H7 (cell line): ENCODE data around the gene GALNT11. TPM values are rescaled to one million over a fixed set of nuclear protein-coding genes. Genes with fewer than 3 reads are reported as not detected.

Experiments
- DNase-seq: peaks from one replicate; pipeline ENCODE4 v3.0.0; 2012
- H3K27me3 ChIP-seq: 2 replicates; pipeline ENCODE4 v1.6.0; 2011; ENCODE audit warnings: mild to moderate bottlenecking, low read length; ENCODE audit not compliant: control insufficient read depth, insufficient read depth
- H3K36me3 ChIP-seq: replicated peaks from 2 replicates; pipeline ENCODE4 v1.5.1; 2011; ENCODE audit warnings: low read length; ENCODE audit not compliant: control insufficient read depth, insufficient read depth
- H3K4me3 ChIP-seq: 2 replicates; pipeline ENCODE4 v1.5.1; 2011; ENCODE audit warnings: low read depth, mild to moderate bottlenecking, control low read depth, low read length, moderate library complexity; ENCODE audit not compliant: insufficient read depth
- total RNA-seq: library from RNA; depleted of rRNA; stranded (reverse); fragments of >200 nt; shearing (Covaris generic); gene quantifications from 2 replicates; pipeline ENCODE4 v1.2.3, GENCODE V29; 2014

The GALNT11 gene
- total RNA-seq, 1 experiment from 2014 or later, result 29.6 TPM

- peak; percentile 29 for DNase-seq
- H3K36me3 ChIP-seq, result peaks cover 4% of the 10 kb centered on the region; the same call in 1 of the 2 replicates
- H3K27me3 ChIP-seq, result no peaks in the 10 kb centered on the region
- H3K4me3 ChIP-seq, result no peak overlapping the region
Measured at GRCh38 chr7:152130658-152131590, 105.5 kb downstream of the GALNT11 start.

GRCh38 chr7:152131981-152132494 lies 106.6 kb downstream of the GALNT11 start:
- no peaks in the 10 kb centered on the region for H3K27me3 ChIP-seq
- DNase-seq, result no peak
- H3K4me3 ChIP-seq, result no peak overlapping the region
- H3K36me3 ChIP-seq, result peaks cover 3% of the 10 kb centered on the region

GRCh38 chr7:152132812-152133211 lies 107.3 kb downstream of the GALNT11 start:
- H3K4me3 ChIP-seq, result no peak overlapping the region
- H3K36me3 ChIP-seq, result peaks cover 2% of the 10 kb centered on the region
- DNase-seq, result no peak

GRCh38 chr7:152133804-152134203 lies 108.3 kb downstream of the GALNT11 start:
- DNase-seq, result peak; percentile 19
- Histone ChIP-seq H3K36me3 (peaks cover 7% of the 10 kb centered on the region), H3K4me3 (no peak overlapping the region), H3K27me3 (no peaks in the 10 kb centered on the region)

More at GRCh38 chr7:152132812-152133211, 107.3 kb downstream of the GALNT11 start:
- no peaks in the 10 kb centered on the region for H3K27me3 ChIP-seq

- H3K27me3 ChIP-seq, result no peaks in the 10 kb centered on the region
- no peak overlapping the region for H3K4me3 ChIP-seq
- DNase-seq, result no peak
- H3K36me3 ChIP-seq, result peaks cover 13% of the 10 kb centered on the region
Measured at GRCh38 chr7:152136686-152137085, 111.2 kb downstream of the GALNT11 start.

GRCh38 chr7:152137476-152138025 lies 112.1 kb downstream of the GALNT11 start:
- Histone ChIP-seq H3K36me3 (peaks cover 13% of the 10 kb centered on the region), H3K4me3 (no peak overlapping the region), H3K27me3 (no peaks in the 10 kb centered on the region)
- DNase-seq, result no peak

- no peak overlapping the region for H3K4me3 ChIP-seq
- no peaks in the 10 kb centered on the region for H3K27me3 ChIP-seq
- no peak for DNase-seq
- H3K36me3 ChIP-seq, result peaks cover 18% of the 10 kb centered on the region
Measured at GRCh38 chr7:152140067-152140466, 114.6 kb downstream of the GALNT11 start.

GRCh38 chr7:152140560-152140959 lies 115.1 kb downstream of the GALNT11 start:
- no peak for DNase-seq
- H3K27me3 ChIP-seq, result no peaks in the 10 kb centered on the region
- peaks cover 21% of the 10 kb centered on the region for H3K36me3 ChIP-seq
- H3K4me3 ChIP-seq, result no peak overlapping the region

- Histone ChIP-seq H3K36me3 (peaks cover 22% of the 10 kb centered on the region), H3K27me3 (no peaks in the 10 kb centered on the region)
- DNase-seq, result no peak
Measured at GRCh38 chr7:152142976-152143595, 117.6 kb downstream of the GALNT11 start.

GRCh38 chr7:152144557-152145245 lies 119.2 kb downstream of the GALNT11 start:
- Histone ChIP-seq H3K27me3 (no peaks in the 10 kb centered on the region), H3K4me3 (no peak overlapping the region), H3K36me3 (peaks cover 19% of the 10 kb centered on the region)
- DNase-seq, result no peak

More at GRCh38 chr7:152142976-152143595, 117.6 kb downstream of the GALNT11 start:
- no peak overlapping the region for H3K4me3 ChIP-seq

- Histone ChIP-seq H3K4me3 (no peak overlapping the region), H3K36me3 (peaks cover 19% of the 10 kb centered on the region), H3K27me3 (no peaks in the 10 kb centered on the region)
- DNase-seq, result peak; percentile 52
Measured at GRCh38 chr7:152145853-152146466, 120.5 kb downstream of the GALNT11 start.

- DNase-seq, result no peak
- Histone ChIP-seq H3K4me3 (no peak overlapping the region), H3K36me3 (peaks cover 22% of the 10 kb centered on the region), H3K27me3 (no peaks in the 10 kb centered on the region)
Measured at GRCh38 chr7:152148706-152149105, 123.2 kb downstream of the GALNT11 start.

- Histone ChIP-seq H3K27me3 (no peaks in the 10 kb centered on the region), H3K36me3 (peaks cover 21% of the 10 kb centered on the region)
- DNase-seq, result no peak
Measured at GRCh38 chr7:152149363-152149762, 123.9 kb downstream of the GALNT11 start.

GRCh38 chr7:152152267-152152666 lies 126.8 kb downstream of the GALNT11 start:
- Histone ChIP-seq H3K36me3 (peaks cover 14% of the 10 kb centered on the region), H3K27me3 (no peaks in the 10 kb centered on the region), H3K4me3 (no peak overlapping the region)
- DNase-seq, result no peak

More at GRCh38 chr7:152149363-152149762, 123.9 kb downstream of the GALNT11 start:
- H3K4me3 ChIP-seq, result no peak overlapping the region
